Loucy (cell line): Measurements from ENCODE around the gene PKHD1.

ENCODE experiments used
- H2AFZ ChIP-seq: fragments of 200-600 bp; sonication (generic); 2 replicates; pipeline ENCODE4 v1.6.0; 2016; ENCODE audit warnings: antibody characterized with exemption, mild to moderate bottlenecking, low read length, moderate library complexity
- H3F3A ChIP-seq: fragments of 200-600 bp; 2 replicates; pipeline ENCODE4 v1.6.0; 2016; ENCODE audit warnings: antibody characterized with exemption, low read depth, mild to moderate bottlenecking
- H3K27me3 ChIP-seq: fragments of 200-600 bp; sonication (generic); 2 replicates; pipeline ENCODE4 v1.6.1; 2014; ENCODE audit warnings: low read length, mild to moderate bottlenecking; ENCODE audit not compliant: insufficient read depth, poor library complexity, severe bottlenecking
- H3K36me3 ChIP-seq: fragments of 200-600 bp; sonication (generic); 2 replicates; pipeline ENCODE4 v1.6.1; 2016; ENCODE audit warnings: low read length; ENCODE audit not compliant: insufficient read depth
- H3K4me1 ChIP-seq: fragments of 200-600 bp; sonication (generic); 2 replicates; pipeline ENCODE4 v1.5.1; 2014; ENCODE audit warnings: low read length, mild to moderate bottlenecking; ENCODE audit not compliant: insufficient read depth, poor library complexity, severe bottlenecking
- H3K4me2 ChIP-seq: fragments of 200-600 bp; sonication (generic); 2 replicates; pipeline ENCODE4 v1.6.0; 2014; ENCODE audit warnings: antibody characterized with exemption, low read length, low read depth, mild to moderate bottlenecking; ENCODE audit not compliant: poor library complexity, severe bottlenecking
- H3K4me3 ChIP-seq: fragments of 200-600 bp; sonication (generic); 2 replicates; pipeline ENCODE4 v1.5.1; 2014; ENCODE audit warnings: low read length, mild to moderate bottlenecking, mixed read lengths; ENCODE audit not compliant: poor library complexity, severe bottlenecking
- H3K79me2 ChIP-seq: fragments of 200-600 bp; sonication (generic); 2 replicates; pipeline ENCODE4 v1.6.1; 2014; ENCODE audit warnings: low read length; ENCODE audit not compliant: insufficient read depth
- H3K9ac ChIP-seq: fragments of 200-600 bp; sonication (generic); 2 replicates; pipeline ENCODE4 v1.6.0; 2014; ENCODE audit warnings: mild to moderate bottlenecking, low read depth, low read length, moderate library complexity; ENCODE audit not compliant: poor library complexity, severe bottlenecking
- H3K9me2 ChIP-seq: fragments of 200-600 bp; sonication (generic); replicated peaks from 2 replicates; pipeline ENCODE4 v1.6.1; 2016; ENCODE audit warnings: low read depth, low read length, mixed read lengths
- H3K9me3 ChIP-seq: fragments of 200-600 bp; sonication (generic); 2 replicates; pipeline ENCODE4 v1.6.1; 2014; ENCODE audit warnings: mild to moderate bottlenecking, antibody characterized with exemption, low read length, low read depth; ENCODE audit not compliant: insufficient read depth
- H4K20me1 ChIP-seq: fragments of 200-600 bp; sonication (generic); 2 replicates; pipeline ENCODE4 v1.6.0; 2014; ENCODE audit warnings: antibody characterized with exemption, low read length, mild to moderate bottlenecking; ENCODE audit not compliant: insufficient read depth, poor library complexity, severe bottlenecking
- EZH2phosphoT487 ChIP-seq: fragments of 200-600 bp; IDR thresholded peaks from 2 replicates; pipeline ENCODE4 v1.6.1; 2018; ENCODE audit warnings: antibody characterized with exemption, mild to moderate bottlenecking, moderate library complexity, borderline replicate concordance
- TF ChIP-seq, protein P1 (sequence below): fragments of 200-600 bp; sonication (generic); conservative IDR thresholded peaks from 2 replicates; pipeline ENCODE4 v1.5.1; 2014; ENCODE audit warnings: mild to moderate bottlenecking, antibody characterized with exemption, low read length

PKHD1 gene

GRCh38 chr6:52027699-52028098, 59.7 kb downstream of the PKHD1 start:
- no peaks in the 10 kb centered on the region for H3K9me2 ChIP-seq
- H3K36me3 ChIP-seq = no peaks in the 10 kb centered on the region
- no peak overlapping the region for H3K4me3 ChIP-seq
- no peak overlapping the region for H3K9ac ChIP-seq
- no peaks in the 10 kb centered on the region for H3K4me1 ChIP-seq
- H3K4me2 ChIP-seq = no peak overlapping the region
- TF ChIP-seq, protein P1, sequence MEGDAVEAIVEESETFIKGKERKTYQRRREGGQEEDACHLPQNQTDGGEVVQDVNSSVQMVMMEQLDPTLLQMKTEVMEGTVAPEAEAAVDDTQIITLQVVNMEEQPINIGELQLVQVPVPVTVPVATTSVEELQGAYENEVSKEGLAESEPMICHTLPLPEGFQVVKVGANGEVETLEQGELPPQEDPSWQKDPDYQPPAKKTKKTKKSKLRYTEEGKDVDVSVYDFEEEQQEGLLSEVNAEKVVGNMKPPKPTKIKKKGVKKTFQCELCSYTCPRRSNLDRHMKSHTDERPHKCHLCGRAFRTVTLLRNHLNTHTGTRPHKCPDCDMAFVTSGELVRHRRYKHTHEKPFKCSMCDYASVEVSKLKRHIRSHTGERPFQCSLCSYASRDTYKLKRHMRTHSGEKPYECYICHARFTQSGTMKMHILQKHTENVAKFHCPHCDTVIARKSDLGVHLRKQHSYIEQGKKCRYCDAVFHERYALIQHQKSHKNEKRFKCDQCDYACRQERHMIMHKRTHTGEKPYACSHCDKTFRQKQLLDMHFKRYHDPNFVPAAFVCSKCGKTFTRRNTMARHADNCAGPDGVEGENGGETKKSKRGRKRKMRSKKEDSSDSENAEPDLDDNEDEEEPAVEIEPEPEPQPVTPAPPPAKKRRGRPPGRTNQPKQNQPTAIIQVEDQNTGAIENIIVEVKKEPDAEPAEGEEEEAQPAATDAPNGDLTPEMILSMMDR = no peak
- no peak for TF ChIP-seq EZH2phosphoT487
- H4K20me1 ChIP-seq = no peaks in the 10 kb centered on the region
- H3F3A ChIP-seq = no peaks in the 10 kb centered on the region
- H3K27me3 ChIP-seq = no peaks in the 10 kb centered on the region
- no peaks in the 10 kb centered on the region for H3K79me2 ChIP-seq
- no peak overlapping the region for H2AFZ ChIP-seq
- H3K9me3 ChIP-seq = no peaks in the 10 kb centered on the region

GRCh38 chr6:52024451-52025068, 62.9 kb downstream of the PKHD1 start:
- Histone ChIP-seq H3K27me3 (no peaks in the 10 kb centered on the region), H3K9me2 (no peaks in the 10 kb centered on the region), H3K36me3 (no peaks in the 10 kb centered on the region), H3K9me3 (no peaks in the 10 kb centered on the region), H2AFZ (no peak overlapping the region), H4K20me1 (no peaks in the 10 kb centered on the region), H3F3A (no peaks in the 10 kb centered on the region), H3K4me2 (no peak overlapping the region), H3K9ac (no peak overlapping the region), H3K4me3 (no peak overlapping the region), H3K4me1 (no peaks in the 10 kb centered on the region), H3K79me2 (no peaks in the 10 kb centered on the region)
- TF ChIP-seq EZH2phosphoT487 = no peak
- TF ChIP-seq, protein P1 = no peak

DNA sequence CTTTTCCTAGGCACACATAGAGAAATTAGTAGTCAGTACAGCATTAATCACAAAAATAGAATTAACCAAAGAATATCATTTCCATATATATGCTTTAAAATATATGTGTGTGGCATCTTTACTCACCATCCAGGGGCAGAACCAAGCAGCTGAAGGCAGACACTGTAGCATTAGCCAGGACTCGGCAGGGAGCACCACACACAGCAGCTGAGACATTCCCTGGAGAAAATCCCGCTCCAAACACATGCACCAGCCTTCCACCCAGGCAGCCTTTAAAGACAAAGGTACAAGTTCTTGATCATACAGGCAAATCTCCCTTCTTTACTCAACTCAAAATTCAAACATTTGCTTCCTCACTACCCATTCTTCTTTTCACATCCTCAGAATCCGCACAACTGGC, 64.7 kb downstream of the PKHD1 start:
- Histone ChIP-seq H3K9me2 (no peaks in the 10 kb centered on the region), H3K4me1 (no peaks in the 10 kb centered on the region), H3K36me3 (no peaks in the 10 kb centered on the region), H3K79me2 (no peaks in the 10 kb centered on the region), H3K4me2 (no peak overlapping the region), H4K20me1 (no peaks in the 10 kb centered on the region), H3K27me3 (no peaks in the 10 kb centered on the region), H3K9ac (no peak overlapping the region), H2AFZ (no peak overlapping the region), H3F3A (no peaks in the 10 kb centered on the region), H3K9me3 (no peaks in the 10 kb centered on the region), H3K4me3 (no peak overlapping the region)
- TF ChIP-seq EZH2phosphoT487 = no peak
- TF ChIP-seq, protein P1 = no peak
